ENCODE measurements around the gene YKT6. TPM values are rescaled to one million over a fixed set of nuclear protein-coding genes. Genes with fewer than 3 reads are reported as not detected.

The YKT6 gene
- total and polyA plus RNA-seq, 2 of the 8 experiments (the other 6 are each of a cell fraction or from before 2014, with no cell fraction given), result 75.3 to 103 TPM

DNA sequence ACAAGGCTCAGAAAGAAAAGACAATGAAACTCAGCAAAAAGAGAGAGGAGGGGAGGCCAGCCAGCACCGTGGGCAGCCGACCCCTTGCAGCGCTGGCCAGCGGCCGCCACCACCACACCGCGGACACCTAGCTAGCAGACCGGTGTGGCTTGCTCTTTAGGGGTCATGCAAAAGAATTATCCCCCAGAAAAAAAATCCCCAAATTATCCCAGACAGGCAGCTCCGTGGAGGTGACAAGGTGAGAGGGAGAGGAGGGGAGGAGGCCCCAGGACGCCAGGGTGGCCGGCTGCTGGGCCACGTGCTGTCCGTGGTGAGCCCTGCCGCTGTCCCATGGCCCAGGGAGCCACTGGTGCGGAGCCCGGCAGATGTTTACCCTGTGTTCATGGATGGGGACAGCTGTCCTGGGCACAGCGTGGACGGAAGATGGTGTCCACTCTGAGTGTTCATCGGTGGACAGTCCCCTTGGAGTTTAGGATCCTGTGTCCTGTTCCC is 16.5 kb downstream of the YKT6 start:
- Histone ChIP-seq H4K20me1 (replicated peaks in 1 of 2; ENCODE audit: control insufficient read depth in 1 of 2, insufficient read depth in 2 of 2, low read length in 2 of 2) (peaks cover 0 to 2% of the 10 kb centered on the region in 2 experiments), H3K23me2 (ENCODE audit: low read depth, low read length) (no peaks in the 10 kb centered on the region), H3K79me2 (ENCODE audit: control insufficient read depth in 1 of 2, insufficient read depth in 2 of 2, low read length in 2 of 2) (no peaks in the 10 kb centered on the region), H4K5ac (ENCODE audit: insufficient read length, low read depth, low read length) (no peak overlapping the region), H3K4me3 (ENCODE audit: extremely low read depth in 1 of 4, insufficient read depth in 2 of 4, low read depth in 3 of 4, low read length in 4 of 4) (no peak overlapping the region), H3K9me3 (ENCODE audit: insufficient read depth in 2 of 2, low read depth in 1 of 2, low read length in 1 of 2) (no peaks in the 10 kb centered on the region; a peak in 1 of 4 replicates), H2BK12ac (ENCODE audit: low read depth, low read length) (no peak overlapping the region), H3K4me1 (replicated peaks in 1 of 4; ENCODE audit: control insufficient read depth in 3 of 4, insufficient read depth in 4 of 4, low read length in 3 of 4) (peaks cover 0 to 23% (median 19%) of the 10 kb centered on the region in 4 experiments; a peak in 6 of 7 replicates), H2BK120ac (replicated peaks; ENCODE audit: low read depth, low read length) (no peak overlapping the region), H2AK5ac (ENCODE audit: low read depth, low read length) (peak overlapping the region; percentile 41; the same call in 1 of the 2 replicates), H2AFZ (ENCODE audit: low read length) (no peak overlapping the region), H2BK5ac (ENCODE audit: low read depth, low read length) (peak overlapping the region; percentile 77; the same call in 1 of the 2 replicates), H2BK15ac (ENCODE audit: low read length) (peak overlapping the region; percentile 53; the same call in 1 of the 2 replicates), H3K23ac (ENCODE audit: insufficient read length) (no peak overlapping the region), H3K18ac (ENCODE audit: extremely low read depth, low read length) (no peak overlapping the region), H4K91ac (replicated peaks; ENCODE audit: insufficient read length, low read length) (peak overlapping the region; percentile 62), H3K4ac (replicated peaks; ENCODE audit: insufficient read length, low read depth, low read length) (no peak overlapping the region), H3K14ac (ENCODE audit: insufficient read length) (no peak overlapping the region), H3K9ac (replicated peaks in 1 of 4; ENCODE audit: extremely low read depth in 1 of 4, low read depth in 3 of 4, low read length in 3 of 4) (no peak overlapping the region), H3K27me3 (replicated peaks in 1 of 4; ENCODE audit: control insufficient read depth in 3 of 4, extremely low read depth in 1 of 4, insufficient read depth in 3 of 4, low read length in 3 of 4) (no peaks in the 10 kb centered on the region), H3K79me1 (ENCODE audit: low read depth, low read length) (no peaks in the 10 kb centered on the region), H3K27ac (ENCODE audit: low read depth, low read length) (no peak overlapping the region), H2BK20ac (ENCODE audit: low read length) (no peak overlapping the region), H3K56ac (replicated peaks; ENCODE audit: insufficient read length, low read depth, low read length) (no peak overlapping the region), H4K8ac (ENCODE audit: extremely low read depth, insufficient read depth, low read length) (no peak overlapping the region; the same call in 1 of the 2 replicates), H3K36me3 (ENCODE audit: control insufficient read depth in 2 of 4, insufficient read depth in 4 of 4, low read length in 3 of 4) (peaks cover 0 to 4% (median 0%) of the 10 kb centered on the region in 4 experiments; a peak in 2 of 8 replicates), H3K4me2 (ENCODE audit: insufficient read depth in 1 of 2, low read depth in 2 of 2, low read length in 2 of 2) (no peak overlapping the region)
- ChIA-PET CTCF (ENCODE audit: partially characterized antibody) (interaction anchor here (0.6 to 6.0 kb wide), 14 partner anchors 7 to 260 kb away, joined by 3 to 35 read pairs (median 4); partner anchors contain the start of gene YKT6), POLR2A (ENCODE audit: partially characterized antibody) (interaction anchor here (0.5 to 1.0 kb wide), 2 partner anchors 16 to 97 kb away, joined by 3 read pairs; partner anchors contain the start of gene YKT6)
- no peak for FAIRE-seq
- 94% methylated on average over 17 of the region's 19 CpGs; no CpG with 5 or more reads in 1 of the 2 experiments for WGBS, 2 experiments (ENCODE audit: extremely low coverage in 1 of 2, insufficient coverage in 1 of 2, insufficient read length in 1 of 2, insufficient replicate concordance in 2 of 2, low coverage in 1 of 2, low lambda C conversion rate in 2 of 2, missing lambda C conversion rate in 1 of 2)
- DNase-seq (ENCODE audit: low read depth in 1 of 2, low spot score in 2 of 2), result no peak
- TF ChIP-seq MAFK (IDR thresholded peaks at IDR 0.05; ENCODE audit: low read depth, low read length) (no peak), JUND (IDR thresholded peaks at IDR 0.05; ENCODE audit: low read length) (no peak)

Measured in H1 (cell line).